ENCODE results near the gene DYRK1B.

- TF ChIP-seq CTCF (IDR thresholded peaks at IDR 0.05), result no peak
- TF ChIP-seq REST (IDR thresholded peaks at IDR 0.05; ENCODE audit: insufficient read depth in 1 of 2, low read depth in 2 of 2, low read length in 1 of 2), result no peak
- TF ChIP-seq SIN3A (IDR thresholded peaks at IDR 0.05; ENCODE audit: borderline replicate concordance, insufficient read depth, low read depth, low read length), result no peak
- TF ChIP-seq TCF7L2 (IDR thresholded peaks at IDR 0.05; ENCODE audit: low read depth, low read length), result no peak
Measured at GRCh38 chr19:39826311-39826945, 7.5 kb downstream of the DYRK1B start.

All from Panc1 (cell line).